Hippocampal formation (tissue), 2 donors: ENCODE data around the gene ALG6.

Experiments
- DNase-seq, 2 donors: peaks; one replicate each; lab custom pipeline; 2025; lab: John Stamatoyannopoulos, UW

ALG6 gene

DNA sequence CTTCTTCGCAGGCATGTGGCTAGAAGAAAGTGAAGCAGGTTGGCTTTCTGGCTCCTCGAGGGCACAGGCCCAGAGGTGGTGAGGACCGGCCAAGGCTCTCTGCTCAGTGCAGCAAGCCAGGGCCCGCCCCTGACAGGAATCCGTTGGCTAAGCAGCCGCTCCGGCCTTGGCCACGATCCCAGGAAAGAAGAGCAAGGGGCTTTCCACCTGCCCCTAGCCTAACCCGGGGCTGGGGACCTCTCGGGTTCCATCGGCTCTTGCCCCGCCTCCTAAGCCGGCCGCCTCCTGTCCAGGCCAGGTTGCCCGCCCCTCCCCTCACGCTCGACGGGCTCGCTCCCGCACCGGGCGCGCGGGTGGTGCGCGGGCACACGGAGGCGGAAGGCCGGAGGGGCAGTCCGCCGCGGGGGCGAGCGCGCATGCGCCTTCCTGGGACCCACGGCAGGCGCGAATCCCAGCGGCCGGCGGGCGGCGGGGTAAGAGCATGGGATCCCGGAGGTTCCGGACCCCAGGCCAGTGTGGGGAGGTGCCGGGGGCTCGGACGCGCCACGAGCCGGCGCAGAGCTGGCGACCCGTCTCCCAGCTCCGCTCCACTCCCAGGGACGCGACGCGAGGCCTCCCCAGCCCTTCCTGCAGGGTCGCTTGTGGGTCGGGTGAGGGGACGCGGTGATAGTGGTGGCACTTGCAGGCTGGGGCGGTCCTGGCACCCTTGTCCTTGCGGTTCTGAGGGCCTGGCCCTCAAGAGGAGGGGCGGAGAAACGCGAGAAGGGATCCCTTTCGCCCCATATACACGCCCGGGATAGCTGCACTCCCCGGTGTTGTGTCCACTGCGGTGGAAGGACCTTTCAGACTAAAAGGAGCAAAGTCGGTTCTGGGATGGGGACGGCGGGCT, at the start of gene ALG6:
Gene ALG6, plus strand, starts transcription at position 413 of the 889 bp plus-strand sequence. CDS start 3,351 bp downstream, outside the sequence.
- DNase-seq = peak; percentile 83 to 87

DNA sequence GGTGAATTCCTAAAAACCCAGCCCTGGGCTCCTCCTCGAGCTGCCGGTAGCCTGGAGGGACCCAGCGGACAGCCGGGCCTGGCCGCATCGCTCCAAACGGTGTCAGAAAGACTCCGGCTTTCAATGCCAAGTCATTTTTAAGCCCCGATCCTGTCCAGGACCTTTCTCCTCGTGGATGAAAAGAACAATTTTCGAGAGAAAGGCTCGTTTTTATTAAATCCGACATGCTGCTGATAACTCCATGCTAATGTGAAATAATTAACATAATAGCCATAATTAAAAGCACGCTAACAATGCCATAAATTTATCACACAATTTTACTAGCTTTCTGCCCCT, 49.6 kb upstream of the ALG6 start:
- DNase-seq = no peak

DNA sequence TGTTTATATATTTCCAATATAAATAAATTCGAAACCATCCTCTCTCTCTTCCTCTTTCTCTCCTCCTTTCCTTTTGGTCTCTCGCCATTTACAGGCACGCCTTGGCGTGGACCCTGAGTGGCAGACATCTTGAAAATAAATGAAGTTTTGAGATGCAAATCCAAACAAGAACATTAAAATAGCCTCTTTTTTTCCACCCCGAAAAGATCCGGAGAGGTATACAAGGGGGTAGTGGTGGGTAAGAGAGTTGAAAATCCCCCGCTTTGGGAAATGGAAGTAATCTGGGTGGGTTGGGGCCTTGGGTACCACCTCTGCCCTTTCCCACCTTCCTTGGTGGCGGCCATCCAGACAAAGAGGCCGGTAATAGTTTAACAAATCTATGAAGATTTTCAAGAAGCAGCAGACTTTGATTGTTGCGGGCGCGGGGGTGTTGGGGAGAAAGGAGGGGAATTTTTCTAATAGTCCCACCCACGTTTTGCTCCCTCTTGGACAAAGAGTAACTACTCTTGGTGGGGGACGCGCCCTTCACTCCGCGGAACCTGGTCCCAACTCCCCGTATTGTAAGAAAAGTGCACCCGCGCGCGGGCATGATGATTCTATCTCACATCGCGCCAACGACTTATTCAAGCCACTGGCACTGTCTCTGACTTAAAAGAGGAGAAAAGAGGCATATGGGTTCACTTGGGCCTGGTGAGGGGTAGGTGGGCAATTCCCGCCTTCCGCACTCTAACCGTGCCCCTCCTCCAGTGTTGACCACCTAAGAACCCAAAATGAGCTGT, 49.0 kb upstream of the ALG6 start:
- DNase-seq = no peak

DNA sequence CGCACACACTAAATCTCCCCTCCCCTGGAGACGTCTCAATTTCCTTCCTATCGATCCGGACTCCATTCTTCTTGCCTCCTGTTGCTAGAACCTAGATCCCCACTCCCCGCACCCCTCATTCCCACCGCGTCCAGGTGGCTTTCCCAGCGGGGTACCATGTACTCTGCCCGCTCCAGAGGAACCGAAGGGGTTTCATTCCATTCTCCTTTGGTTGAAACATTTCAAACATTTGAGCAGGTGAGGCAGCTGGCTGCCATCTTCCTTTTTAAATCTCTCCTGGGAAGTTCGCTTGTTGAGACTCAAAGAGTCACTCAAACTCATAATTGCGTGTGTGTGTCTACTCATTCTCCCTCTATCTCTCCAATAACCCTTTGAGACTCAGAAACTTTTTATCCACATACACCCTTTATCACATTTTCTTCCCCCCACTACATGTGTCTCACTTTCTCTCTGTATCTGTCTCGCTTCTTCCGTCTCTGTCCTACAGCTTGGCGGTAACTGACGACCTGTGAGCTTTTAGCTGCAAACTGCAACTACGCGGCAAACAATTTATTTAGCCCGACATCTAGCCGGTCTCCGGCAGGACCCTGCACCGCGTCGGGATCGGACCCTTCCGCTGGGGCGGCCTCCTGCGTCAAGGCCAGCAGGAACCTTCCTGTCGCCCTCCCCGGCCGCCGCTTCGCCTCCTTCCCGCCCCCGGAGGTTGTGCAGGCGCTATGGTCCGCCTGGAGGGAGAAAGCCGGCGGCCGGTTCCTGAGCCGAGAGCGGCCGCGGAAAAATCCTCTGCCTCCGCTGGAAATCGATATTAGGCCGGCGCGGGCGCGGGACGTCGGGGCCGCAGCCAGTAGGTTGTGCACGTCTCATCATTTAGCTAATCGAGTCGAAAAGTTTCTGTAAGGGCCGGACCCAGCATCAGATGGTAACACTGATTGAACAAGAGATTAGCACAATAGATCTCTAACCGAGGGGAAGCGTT, 48.1 kb upstream of the ALG6 start:
- DNase-seq = no peak

DNA sequence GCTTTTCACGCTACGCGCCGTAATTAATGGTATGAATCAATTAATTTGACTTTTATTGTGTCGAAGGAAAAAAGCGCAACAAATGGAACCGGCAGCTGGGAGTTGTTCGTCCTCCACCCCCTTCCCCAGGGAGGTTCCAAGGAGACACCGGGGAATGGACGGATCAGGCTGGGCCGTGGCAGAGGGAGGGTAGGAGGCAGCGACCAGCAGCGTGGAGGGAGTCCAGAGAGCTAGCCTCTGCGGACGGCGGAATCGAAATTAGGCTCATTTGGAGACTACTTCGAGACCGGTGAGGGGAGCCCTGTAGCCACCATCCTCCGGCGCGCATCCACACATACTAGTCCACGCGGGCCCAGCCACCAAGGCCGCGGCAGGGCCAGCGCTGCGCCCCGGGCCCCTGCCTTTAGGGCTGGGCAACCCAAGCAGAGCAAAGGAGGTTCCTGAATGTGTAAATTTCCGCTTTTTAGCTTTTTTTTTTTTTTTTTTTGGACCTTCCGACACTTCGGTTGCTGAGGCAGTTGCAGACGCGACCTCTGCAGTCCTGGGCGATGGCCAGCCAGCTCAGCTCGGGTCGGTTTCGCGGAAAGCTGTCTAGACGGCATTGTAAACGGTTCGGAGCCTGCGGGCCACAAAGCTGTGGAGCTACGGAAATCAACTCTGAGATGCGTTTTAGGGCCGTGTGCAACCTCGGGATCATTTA, 47.3 kb upstream of the ALG6 start:
- DNase-seq = no peak

DNA sequence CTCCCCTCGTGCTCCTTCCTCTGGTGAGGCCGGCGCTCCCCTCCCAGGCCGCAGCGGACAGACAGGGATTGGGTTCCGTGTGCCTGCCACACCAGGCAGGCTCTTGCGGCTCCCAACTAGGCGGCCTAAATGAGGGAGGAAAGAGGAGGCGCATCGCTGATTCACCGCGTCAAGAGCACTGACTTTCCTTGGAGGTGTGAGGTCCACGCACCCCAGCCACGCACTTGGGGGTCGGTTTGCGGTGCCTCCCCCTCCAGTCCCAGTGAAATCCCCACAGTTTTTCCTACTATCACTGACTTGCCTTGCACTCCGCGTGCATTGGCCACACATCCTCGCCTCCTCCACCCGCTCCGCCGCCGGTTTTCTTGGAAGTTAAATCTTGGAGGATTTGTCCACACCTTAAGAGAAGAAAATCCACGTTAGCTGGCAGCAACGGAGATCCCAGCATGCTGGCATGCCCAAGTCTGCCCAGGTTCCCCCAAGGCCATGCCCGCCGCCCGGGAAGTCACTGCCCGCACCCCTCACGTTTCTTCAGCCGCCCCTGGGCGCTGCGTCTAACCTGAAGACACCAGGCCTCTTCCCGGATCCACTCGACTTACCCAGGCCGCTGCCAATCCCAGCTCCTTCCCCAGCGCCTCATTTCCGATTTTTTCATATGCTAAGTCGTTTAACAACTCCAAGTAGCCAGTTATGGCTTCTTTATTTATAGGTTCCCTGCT, 46.2 kb upstream of the ALG6 start:
- DNase-seq = no peak

DNA sequence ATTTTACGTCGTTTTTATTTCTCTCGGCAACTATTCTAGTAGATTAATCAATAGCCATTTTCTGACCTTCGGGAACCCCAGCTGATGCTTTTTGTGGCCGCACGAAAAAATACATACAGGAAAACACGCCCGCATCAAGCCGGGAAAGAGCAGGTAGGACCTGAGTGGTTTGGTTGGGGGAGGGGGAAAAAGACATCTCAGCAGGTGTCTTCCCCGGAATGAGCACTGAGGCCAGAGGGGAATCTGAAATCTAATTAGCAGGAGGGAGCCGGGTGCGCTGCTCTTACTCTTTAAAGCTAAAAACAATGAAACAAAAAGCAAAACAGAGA, 45.7 kb upstream of the ALG6 start:
- DNase-seq = no peak

DNA sequence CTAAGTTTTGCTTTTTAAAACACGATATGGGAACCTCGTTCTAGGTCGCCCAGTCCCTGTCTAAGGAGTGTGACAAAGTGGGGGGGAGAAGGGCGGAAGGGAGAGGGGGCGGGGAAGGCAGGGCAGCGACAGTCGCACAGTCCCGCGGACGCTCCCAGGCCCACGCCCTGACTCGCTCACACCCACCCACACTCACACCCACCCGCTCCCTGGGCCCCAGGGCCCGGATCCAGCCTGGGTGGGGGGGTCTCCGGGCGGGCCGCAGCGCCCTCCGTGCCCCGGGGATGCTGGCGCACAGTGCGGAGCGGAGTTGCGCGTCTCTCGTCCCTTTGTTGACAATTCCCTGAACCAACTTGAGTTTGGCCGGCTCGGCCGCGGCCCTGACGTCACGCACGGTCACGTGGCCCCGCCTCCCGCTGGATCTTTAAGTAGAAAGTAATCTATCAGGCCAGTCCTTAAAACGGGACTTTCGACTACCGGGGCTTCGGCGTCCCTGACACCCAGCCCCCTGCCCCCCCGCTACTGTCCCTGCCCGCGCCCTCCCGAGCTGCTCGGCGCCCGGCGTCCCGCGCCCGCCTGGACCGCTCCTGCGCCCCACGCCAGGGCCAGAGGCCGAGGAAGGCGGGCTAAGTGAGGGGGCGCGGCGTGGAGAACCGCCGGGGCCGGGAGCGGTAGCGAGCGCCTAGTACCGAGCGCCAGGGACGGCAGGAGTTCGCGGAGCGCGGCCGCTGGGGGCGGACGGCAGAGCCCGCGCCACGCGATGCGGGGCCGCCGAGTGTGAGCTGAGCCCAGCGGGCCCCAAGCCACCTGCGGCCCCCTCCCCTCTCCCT, 45.1 kb upstream of the ALG6 start, which contains the start of gene FOXD3:
Gene FOXD3, plus strand, starts transcription at position 454 of the 830 bp plus-strand sequence. CDS start 492 bp downstream, outside the sequence.
- no peak for DNase-seq

DNA sequence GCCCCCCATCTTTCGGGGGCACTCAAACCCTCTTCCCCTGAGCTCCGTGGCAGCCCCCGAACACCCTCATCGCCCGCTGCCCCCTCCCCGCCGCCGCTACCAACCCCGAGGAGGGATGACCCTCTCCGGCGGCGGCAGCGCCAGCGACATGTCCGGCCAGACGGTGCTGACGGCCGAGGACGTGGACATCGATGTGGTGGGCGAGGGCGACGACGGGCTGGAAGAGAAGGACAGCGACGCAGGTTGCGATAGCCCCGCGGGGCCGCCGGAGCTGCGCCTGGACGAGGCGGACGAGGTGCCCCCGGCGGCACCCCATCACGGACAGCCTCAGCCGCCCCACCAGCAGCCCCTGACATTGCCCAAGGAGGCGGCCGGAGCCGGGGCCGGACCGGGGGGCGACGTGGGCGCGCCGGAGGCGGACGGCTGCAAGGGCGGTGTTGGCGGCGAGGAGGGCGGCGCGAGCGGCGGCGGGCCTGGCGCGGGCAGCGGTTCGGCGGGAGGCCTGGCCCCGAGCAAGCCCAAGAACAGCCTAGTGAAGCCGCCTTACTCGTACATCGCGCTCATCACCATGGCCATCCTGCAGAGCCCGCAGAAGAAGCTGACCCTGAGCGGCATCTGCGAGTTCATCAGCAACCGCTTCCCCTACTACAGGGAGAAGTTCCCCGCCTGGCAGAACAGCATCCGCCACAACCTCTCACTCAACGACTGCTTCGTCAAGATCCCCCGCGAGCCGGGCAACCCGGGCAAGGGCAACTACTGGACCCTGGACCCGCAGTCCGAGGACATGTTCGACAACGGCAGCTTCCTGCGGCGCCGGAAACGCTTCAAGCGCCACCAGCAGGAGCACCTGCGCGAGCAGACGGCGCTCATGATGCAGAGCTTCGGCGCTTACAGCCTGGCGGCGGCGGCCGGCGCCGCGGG, 44.2 kb upstream of the ALG6 start:
- no peak for DNase-seq

DNA sequence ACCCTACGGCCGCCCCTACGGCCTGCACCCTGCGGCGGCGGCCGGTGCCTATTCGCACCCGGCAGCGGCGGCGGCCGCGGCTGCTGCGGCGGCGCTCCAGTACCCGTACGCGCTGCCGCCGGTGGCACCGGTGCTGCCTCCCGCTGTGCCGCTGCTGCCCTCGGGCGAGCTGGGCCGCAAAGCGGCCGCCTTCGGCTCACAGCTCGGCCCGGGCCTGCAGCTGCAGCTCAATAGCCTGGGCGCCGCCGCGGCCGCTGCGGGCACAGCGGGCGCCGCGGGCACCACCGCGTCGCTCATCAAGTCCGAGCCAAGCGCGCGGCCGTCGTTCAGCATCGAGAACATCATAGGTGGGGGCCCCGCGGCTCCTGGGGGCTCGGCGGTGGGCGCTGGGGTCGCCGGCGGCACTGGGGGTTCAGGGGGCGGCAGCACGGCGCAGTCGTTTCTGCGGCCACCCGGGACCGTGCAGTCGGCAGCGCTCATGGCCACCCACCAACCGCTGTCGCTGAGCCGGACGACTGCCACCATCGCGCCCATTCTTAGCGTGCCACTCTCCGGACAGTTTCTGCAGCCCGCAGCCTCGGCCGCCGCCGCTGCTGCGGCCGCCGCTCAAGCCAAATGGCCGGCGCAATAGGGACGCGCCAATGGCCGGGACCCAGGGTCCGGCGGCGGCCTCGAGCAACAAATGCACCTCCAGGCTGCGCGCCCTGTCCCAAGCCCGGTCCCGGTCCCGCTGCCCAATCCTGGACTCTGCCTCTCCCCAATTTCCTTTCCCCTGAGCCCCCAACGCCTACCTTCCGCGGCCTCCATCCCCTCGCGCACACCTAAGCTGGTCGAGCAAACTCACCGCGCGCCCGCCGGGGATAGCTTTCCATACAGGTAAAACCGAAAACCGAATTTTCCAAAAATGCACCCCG, 43.3 kb upstream of the ALG6 start:
- DNase-seq = no peak

DNA sequence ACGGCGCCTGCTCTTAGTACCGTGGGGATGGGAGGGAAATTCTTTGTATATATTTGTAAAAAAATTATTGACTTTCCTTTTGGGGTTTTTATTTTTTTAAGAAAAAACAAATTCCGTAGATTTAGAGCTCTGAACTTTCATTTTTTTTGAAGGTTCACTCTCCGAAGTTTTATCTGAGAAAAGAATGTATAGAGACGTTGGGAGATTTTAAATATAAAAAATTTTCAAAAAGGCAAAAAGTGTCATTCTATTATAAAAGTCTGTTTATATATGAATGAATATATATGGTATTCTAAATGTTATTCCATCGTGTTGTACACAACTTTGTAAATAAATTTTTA, 42.7 kb upstream of the ALG6 start:
- DNase-seq = no peak

DNA sequence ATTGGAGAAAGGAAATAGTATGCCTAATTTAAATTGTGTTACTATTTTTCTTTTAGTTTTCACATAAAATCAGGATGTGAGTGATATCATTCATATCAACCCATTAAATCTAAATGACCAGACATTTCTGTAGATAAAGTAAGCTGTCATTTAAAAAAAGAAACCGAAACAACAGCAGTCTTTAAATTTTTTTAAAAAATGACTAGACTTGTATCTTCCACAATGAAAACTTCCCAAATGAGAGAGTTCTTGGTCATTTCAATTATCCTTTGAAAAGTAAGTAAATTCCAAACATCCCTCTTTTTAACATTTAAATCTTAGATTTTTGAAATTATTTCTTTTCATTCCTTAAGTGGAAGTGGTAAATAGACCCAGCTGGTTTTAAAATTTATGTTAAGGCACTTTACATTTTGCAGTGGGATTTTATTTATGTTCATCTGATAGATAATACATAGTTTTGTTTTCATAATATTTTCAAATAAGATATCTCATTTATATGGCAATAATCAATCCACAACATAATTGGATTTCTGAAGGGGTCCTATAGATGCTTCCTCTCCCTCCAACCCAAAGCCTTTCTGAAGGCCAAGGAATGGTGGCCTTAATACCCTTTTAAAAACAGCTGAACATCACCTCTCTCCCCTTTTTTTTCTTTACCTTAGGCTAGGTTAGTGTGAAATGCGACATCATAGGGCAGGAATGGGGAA, 42.0 kb upstream of the ALG6 start:
- no peak for DNase-seq

DNA sequence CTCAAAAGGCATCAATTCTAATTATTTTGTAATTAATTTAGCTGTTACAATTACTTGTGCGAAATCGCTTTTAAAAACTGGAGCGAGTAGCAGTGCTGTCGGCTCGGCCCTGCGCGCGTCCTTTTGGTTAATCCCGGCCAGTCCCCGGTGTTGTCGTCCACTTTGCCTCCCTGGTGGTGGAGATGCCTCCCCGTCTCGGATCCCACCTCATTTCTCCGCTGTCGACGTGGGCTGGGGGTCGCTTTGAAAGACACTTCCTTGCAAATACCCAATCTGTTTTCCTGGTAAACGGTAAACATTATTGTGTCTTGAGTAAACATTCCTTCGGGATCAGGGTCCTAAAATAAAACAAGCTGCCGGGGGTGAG, 41.3 kb upstream of the ALG6 start:
- DNase-seq = no peak

DNA sequence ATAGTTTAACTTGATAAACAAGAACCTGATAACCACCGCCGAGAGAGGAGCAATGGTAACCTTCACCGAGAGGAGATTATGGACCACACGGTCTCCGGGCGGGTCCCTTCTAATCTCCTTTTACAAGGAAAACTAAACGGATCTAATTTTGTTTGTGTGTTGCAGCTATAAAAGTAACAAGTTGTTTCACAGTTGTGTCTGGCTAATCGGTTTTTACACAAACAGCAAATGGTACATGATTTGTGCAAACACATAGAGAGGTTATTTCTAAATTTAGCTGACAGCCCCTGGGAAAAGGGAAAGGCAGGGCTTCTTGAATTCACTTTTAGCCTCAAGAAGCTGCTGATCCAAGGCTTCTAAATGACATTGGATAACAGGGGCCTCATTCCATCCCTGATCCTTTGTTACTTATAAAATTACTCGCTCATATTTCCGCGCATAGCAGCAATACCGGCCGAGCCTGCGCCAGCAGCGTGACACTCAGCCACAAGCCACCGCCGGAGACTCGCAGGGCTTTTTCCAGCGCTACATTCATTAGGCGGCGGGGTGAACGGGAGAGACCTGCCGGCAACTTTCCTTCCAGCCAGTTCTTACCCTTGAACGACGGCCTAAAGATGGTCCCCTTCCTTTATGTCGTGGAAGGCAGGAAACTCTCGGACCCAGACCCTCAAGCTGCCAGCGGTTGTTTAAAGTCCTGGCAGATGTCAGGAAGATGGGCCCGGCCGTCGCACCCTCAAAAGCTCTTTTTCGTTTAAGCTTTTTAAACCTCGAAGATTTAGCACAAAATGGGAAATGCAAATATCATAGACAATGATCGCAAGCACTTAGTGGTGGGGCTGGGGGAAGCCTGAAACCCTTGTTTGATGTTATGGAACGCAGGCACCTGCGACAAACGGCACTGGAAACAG, 40.7 kb upstream of the ALG6 start:
- no peak for DNase-seq

DNA sequence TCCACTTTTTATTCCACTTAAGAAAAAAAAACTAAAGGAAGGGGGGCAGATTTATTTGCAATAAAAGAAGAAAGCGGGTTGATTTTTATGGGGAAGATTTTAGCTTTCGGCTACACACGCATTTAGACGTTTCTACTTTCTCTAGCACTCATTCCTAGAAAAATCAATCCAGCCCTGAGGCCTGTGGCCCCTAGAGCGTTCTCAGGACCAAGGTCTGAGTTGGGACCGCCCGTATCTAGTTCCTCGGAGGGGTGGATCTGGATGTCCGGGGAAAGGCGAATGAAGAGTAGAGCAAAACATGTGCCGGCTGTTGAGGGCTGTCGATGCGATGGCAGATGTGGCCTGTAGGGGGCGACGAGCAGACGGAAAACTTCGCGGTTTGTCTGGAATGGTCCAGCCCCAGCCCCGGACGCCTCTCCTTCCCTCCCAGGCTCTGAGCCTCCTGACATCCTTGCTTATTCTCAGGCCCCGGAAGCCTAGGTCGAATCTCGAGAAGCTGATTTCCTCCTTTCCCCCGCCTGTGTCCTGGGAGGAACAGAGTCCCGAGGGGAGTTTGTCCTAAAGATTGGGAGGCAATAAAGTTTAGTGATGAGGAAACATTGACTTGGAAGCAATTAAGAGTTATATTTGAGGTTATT, 39.9 kb upstream of the ALG6 start:
- DNase-seq = no peak

DNA sequence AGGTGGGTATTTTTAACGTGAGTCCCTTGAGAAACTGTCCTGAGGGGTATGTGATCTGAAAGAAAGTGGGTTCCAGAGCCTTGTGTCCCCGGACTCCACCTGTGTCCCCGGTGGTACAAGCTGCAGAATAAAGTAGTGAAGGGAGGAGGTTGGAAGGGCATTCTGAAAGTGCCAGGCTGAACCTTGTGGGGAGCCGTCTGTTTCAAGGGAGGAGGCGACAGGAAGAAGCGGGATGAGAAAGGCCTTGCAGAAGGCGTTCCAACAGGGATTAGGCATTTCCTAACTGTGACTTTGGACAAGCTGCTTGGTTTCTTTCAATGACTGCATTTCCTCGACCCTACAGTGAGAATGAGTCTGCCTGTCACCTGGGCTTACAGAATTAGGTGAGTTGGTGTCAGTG, 39.3 kb upstream of the ALG6 start:
- DNase-seq = no peak
